NCI-H1105 (cell line): ENCODE data around the gene PLB1.

Source experiments
- DNase-seq: peaks from one replicate; lab custom pipeline; 2025; lab: John Stamatoyannopoulos, UW

Gene PLB1

DNA sequence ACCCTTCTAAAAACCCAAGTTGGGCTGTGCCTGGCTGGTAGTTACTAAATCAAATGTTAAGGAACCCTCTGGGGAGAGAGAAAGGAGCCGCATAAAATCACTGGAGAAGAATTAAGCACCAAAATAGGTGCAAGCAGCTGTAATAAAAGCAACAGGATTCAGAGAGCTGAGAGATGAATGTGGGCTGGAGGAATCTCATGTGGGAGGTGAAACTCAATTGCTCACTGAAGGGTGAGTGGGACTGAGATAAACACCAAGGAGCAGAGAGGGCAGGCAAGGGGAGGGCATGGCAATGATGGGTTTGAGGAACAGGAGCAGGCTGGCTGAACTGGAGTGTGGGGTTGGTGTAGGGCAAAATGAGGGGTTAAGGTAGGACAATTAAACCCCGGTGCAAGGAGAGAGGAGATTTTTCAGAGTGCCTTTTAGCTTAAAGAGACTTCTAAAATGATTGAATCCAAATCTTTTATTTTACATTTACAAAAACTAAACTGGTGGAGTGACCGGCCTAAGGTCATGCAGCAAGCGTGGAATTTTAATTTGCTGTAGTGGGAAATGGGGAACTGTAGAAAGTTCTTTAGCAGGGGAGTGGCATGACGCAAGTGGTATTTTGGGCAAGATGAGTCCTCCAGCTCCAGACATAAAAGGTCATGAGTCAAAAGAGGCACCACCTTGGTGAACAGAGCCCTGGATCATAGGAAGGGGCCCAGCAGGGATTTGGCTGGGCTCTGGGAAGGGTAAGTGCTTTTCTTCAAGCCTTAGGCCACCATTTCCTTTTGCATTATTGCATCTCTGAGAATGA, 10.5 kb downstream of the PLB1 start:
- DNase-seq, result no peak

DNA sequence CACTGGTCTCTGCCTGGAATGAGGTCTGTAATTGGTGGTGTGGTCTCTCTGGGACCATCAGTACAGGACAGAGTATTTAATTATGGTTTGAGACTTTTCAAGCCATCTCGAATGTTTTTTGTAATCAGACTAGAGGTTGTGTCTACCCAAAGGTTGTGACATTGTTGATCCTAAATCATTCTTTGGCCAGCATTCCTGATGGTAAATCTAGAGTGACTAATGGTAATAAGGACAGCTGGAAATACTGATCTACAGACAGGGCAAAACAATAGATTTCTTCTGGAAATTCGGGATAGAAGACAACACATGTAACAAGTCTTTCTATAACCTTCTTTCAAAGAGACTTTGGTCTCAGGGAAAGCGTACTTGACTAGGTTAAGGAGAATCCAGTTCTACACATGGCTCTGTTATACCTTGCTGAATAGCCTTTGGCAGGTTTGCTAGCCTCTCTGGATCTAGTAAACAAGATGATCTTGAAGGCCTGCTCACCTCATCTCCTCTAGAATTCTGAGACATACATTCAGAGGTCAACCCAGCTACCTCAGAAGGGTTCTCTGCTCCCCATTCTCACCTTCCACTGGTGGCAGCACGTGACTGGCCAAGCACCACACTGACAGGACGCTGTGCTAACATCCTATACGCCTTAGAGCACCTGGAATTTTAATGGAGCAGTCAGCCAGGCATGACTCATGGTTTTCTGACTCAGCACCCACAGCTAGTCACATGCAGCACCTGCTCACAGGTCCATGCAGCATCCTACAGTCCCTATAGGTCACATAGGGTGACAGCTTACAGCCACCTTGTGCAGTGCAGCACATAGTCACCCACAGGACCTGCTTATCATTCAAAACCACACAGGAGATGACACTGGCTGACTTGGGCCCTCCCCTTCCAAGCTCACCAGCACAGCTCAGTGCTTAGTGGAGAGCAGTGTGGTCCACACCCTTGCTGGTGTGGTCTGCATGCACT, 12.2 kb downstream of the PLB1 start:
- no peak for DNase-seq

DNA sequence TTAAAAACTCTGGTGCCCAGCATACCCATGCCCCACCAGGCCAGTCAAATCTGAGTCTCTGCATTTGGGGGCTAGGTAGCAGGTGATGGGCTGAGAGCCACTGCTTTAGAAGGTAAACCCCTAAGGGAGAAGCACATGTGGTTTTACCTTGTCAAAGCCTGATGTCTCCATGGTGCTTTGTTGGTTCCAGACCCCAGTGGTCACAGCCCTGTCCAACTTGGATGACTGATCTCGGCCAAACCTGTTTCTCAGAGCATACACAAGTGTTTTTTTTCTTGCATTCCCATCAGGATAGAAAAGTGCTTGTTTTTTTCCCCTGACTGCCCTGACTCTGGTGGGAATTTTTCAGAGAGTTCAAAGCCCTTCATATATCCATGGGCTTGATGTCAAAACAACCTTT, 13.5 kb downstream of the PLB1 start:
- no peak for DNase-seq

DNA sequence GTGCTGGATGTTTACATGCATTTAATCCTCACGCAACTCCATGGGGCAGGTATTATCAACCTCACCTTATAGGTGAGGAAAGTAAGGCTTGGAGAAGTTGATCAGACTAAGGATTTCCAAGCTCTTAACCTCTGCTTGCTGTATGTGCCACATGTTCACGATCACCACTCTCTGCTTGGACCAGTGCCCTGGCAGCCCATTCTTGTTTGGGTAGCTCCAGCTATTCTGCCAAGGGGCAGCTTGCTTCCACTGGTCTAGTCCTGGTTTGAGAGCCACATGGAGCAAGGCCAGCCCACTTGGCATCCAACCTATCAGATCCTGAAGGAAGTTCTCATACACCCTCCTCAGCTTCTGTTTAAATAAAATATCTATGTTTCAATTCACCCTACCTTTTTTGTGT, 14.3 kb downstream of the PLB1 start:
- no peak for DNase-seq

DNA sequence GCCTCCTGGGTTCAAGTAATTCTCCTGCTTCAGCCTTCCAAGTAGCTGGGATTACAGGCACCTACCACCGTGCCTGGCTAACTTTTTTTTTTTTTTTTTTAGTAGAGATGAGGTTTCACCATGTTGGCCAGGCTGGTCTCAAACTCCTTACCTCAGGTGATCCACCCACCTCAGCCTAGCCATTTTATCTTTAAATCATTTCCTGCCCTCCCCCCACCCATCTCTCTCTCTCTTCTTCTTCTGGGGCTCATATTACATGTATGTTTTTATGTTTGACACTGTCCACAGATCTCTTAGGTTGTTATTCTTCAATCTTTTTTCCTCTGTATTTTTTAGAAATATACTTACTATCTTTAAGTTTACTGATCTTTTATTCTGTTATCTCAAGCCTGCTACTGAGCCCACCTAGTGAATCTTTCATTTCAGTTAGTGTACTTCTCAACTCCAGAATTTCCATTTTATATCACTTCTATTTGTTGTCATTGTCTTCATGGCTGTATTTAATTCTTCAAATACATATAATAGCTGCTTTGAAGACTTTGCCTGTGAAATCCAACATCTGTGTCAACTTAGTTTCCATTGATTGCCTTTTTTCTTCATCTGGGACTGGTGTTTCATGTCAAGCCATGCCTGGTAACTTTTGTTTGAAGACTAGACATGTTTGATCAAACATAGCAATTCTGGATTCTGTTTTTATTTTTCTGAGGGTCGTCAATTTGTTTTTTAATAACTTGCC, 16.2 kb downstream of the PLB1 start:
- DNase-seq, result no peak

DNA sequence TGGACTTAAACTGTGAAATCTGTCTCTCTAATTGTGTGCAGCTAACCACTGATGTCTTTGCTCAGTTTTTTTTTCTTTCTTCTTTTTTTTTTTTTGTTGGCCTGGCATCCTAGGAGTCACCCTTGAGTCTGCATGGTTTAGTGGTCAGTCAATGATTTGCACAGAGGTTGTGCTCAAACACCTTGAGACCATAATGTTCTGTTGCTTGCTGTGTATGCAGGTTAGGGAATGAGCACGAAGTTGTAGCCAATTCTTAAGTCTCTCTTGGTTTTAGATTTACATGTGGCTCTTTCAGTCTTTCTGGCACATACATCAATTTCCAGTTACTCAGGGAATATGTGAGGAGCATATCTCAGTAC, 16.7 kb downstream of the PLB1 start:
- no peak for DNase-seq

DNA sequence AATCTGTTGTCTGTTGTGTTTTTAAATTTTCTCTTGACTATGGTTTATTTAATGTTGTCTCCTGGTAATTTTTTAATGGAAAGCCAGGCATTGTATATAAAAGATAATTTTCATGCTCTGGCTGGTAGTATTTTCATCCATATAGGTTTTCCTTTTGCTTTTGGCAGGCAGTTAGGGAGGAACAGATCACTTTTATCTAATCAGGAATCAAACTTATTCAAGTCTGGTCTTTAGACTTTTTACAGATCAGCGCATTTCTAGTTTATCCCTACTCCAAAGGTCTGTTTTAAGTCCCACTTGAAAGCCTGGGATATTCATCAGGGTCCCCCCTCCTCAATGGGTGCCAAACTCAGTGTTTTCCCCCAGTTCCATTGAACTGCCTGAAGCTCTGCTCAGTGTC, 17.2 kb downstream of the PLB1 start:
- DNase-seq, result no peak

DNA sequence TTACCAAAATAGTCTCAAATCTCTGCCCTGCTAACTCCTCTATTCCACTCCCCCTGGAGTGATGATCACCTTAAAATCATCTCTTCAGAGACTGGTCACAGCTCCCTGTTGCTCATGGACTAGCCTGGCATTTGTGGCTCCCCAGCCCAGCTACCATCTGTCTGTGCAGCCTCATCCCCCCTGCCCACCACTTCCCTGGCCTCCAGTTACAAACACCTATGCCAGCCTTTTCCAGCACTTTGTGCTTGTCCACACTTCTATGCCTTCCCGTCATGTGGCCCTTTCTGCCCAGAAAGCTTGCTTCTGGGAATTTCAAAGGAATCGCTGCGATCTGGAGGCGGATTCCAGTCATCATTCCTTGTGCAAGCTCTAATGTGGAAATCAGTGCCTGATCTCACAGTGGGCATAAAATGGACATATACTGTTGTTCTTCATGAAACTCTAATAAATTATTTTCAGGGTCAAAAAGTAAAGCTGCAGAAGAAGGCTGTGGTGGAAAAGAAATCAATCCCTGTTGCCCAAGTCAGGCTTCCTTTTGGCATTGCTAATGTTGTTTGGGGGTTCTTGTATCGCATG, 19.4 kb downstream of the PLB1 start:
- no peak for DNase-seq

DNA sequence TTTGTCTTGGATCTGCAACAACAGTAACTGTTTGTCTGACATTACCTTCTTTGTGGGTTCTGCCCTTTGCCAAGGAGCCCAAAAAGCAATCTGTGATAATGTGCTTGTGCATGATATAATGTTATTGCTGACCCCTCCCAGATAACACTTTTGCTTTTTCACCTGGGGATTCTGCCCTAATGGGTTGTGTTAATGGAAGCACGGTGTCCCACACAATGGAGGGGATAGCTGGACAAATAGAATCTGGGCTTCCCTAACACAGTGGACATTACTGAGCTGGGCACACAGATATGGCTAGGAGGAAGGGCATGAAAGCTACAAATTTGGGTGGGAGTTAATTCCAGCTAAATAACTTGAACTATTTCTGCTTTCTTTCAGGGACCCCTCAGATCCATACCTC, 20.6 kb downstream of the PLB1 start:
- DNase-seq, result no peak

DNA sequence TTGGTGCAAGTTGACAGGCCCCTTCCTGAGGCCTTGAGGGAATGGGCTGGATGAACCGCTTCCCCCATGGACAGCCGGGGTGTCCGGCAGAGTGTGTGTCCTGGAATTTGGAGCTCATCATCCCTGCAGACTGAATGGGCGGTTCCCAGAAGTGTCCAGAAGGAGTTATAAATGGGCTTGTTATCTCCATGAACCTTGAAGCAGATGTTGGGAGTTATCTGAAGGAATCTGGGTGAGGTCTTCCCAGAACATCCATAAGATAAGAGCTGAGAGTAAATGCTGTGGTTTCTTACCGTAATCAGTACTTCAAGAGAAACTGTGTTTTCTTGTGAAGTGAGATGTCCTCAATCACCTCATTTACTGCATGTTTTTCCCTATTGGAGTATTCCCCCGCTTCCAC, 21.1 kb downstream of the PLB1 start:
- DNase-seq, result no peak

DNA sequence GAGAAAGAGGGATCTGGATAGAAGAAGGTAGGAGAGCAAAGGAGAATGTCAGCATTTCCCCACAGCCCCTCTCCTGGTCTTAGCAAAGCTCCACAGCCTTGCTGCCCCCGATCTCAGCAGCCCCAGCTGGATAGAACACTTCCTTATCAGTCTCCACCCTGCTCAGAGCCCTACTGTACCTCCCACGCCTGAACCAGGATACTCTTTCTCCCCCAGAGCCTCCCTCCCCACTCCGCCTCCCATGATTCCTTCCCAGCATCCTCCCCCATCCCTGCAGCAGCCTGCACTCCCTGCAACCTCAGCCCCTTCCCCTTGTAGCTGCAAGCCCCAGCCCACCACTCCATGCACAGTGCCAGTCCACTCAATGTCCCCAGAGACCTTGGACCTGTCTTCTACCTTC, 25.8 kb downstream of the PLB1 start:
- no peak for DNase-seq

DNA sequence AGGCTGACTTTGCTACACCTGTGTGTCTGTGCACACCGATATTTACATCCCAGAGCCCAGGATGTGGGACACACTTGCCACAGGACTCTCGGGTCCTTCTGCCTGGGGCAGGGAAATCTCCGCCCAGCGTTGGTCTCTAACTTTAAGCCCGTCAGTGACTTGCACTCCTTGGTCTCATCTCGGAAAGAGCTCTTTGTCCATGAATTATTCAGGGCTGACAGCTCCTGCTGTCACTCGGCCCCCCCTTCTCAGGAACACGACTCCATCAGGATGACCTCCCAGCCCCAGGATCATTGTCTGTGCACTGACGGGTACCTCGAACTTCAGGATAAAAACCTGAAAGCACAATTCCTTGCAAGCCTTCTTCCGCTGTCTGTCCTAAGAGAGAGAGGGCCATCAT, 26.6 kb downstream of the PLB1 start:
- DNase-seq, result no peak

DNA sequence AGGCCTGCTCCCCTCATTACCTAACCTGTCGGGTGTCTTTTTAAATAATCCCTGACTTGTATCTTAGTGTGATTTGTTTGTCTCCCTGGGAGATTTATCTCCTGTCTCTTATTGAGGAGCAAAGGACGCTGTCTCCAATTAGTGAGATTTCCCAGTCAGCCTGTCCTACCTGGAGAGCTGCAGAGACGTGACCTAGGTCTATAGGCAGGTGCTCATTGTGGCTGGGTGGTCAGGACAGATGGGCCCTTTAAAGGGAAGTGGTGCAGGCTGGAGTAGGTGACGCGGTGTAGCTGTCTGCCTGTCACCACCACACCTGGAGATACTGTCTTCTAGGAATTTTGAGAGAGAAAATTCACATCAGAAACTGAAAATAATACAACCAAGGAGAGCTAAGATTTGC, 28.0 kb downstream of the PLB1 start:
- no peak for DNase-seq

DNA sequence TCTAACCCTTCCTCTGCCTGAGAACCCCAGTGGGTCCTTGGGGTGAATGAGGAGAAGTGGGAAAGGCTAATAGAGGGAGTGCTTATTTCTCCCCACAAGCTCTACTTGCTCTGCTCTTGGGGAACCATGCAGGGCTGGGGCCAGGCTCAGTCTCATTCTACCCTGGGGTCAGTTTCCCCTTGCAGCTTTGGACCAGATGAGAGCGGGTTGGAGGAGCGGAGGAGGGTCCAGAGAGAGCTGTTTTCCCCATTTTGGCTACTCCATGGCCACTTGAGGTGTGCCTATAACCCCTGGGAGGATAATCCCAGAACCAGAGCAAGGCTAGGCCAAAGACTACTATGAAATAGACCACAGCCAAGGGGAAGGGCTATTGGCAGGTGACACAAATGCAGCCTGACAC, 29.6 kb downstream of the PLB1 start:
- DNase-seq, result no peak

DNA sequence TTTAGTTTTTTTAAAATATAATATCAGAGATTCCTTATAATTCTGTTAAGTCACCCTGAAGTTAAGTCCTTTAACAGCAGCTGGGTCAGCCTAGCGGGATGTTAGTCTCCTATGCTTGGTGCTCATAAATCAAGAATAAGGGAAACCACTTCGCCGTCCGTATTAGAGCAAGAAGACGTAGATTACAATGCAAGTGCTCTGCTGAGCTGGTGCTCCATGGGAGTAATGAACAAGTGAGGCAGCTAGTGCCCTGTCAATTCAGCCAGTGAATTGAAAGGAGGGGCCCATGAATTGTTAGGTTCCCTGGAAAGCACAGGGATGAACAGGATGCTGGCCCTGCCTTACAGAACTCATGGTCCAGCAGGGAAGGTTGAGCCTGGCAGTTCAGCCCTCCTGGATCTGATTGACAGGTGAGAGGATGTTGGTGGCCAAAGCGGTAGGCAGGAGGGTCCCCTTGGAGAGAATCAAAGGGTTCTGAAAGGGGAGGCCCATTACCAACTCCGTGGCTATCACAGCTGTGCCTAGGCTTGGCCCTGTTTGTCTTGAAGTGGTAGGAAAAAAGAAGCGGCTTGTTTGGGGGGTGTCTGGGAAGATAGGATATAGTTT, 30.8 kb downstream of the PLB1 start:
- no peak for DNase-seq

DNA sequence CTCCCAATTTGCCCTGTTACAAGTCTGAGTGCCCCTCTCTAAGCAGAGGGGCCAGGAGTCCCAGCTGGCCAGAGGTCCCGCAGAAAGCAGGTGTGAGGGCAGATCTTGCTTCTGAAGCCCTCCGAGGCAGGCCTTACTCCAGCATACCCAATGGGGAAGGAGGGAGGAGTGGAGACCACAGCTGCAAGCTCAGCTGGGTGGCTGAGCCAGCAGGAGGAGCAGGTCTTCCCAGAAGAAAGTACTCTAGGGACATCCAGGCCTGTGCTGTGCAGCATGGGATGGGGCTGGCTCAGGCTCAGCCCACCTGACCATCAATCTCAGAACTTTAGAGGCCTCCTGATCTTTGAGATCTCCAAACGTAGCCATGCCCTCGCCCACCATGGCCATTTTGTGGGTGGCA, 31.3 kb downstream of the PLB1 start:
- no peak for DNase-seq

DNA sequence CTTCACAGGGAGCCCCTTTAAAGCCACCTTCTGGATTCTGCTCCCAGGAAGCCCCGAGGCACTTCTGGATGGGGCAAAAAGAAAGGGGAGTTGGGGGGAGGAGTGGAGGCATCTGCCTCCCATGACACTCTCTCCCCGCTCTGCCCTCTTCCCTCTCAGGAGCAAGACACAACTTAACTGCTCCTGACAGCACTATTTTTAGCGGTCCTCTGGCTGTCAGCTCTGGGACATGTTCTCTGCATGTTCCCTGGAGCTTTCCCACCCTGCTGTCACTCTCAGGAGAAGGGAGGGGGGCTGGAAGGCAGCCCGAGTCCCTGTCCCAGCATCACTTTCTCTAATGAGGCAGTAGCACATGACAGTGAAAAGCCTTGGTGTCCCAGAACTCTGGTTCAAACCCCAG, 32.3 kb downstream of the PLB1 start:
- DNase-seq, result no peak

DNA sequence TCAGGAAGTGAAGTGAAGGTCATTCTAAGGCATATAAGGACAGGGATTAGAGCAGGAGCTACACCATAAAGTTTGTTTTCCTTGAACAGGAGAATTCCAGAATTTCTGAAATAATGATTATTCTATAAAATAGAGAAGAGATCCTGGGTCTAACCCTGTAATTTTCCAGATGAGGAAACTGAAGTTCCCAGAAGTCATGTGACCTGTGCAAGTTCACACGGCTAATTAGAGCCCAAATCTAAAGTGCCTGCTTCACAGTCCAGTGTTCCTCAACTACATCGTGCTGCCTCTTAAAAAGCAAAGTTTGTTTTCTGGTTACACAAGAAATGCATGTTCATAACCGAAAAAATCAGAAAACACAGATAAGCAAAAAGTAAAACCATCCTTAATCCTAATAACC, 34.9 kb downstream of the PLB1 start:
- no peak for DNase-seq

DNA sequence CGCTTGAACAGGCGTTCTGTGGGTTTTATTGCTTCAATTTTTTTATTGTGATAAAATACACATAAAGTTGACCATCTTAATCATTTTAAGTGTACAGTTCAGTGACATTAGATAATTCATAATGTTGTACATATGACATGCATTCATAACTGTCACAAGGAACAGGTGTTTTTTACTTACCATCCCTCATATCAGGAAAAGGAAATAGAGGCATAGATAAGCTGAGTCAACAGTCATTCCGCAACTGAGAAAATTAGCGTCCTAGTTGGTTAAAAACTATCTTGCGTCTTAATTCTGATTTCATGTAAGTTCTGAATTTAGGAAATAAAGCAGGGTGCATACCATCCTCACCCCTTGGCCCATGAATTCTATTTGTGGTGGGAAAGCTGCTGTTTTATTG, 36.5 kb downstream of the PLB1 start:
- DNase-seq, result no peak

DNA sequence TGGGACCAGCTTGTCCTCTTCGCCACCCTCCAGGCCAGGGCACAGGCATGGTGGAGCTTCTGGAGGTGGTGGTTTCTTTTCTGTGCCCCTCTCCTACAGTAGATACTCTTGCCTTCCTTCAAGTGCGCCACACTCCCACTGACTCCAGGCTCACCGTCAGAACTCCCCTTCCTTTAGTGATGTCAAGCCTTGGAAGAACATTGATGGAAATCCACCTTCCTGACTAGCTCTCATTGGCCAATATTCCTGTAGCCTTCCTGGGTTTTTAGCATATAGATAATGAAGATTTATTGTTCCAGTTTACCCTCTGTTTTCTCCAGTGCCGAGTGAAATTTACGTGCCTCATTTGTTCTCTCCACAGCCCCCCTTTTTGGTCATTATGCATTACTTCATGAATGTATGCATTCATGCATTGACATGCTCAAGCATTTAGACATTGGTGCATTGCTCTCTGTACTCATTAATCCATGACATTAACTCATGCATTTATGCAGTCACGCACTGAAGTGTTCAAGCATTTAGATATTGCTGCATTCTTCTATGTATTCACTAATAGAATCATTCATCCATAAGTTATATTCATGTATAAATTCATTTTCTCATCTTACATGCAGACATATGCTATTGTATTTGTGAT, 37.3 kb downstream of the PLB1 start:
- DNase-seq, result no peak

DNA sequence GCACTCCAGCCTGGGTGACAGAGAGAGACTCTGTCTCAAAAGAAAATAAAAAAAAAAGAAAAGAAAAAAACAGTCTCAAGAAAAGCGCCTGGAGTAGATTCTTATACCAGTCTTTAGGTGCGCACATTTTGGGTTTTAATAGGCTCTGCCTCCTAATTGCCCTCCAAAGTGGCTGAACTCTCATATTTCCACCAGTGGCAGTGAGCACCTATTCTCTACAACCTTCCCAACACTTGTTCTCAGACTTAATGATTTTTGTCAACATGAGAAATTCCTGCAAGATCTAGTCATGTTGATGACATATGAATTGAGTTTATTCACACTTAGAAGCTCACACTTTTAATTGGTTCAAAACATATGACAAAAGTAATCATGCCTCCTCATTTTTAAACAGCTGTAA, 39.0 kb downstream of the PLB1 start:
- no peak for DNase-seq
